ENCODE measurements around the gene ARL14.
"Not testable (repeated sequence)": the region's sequence is repeated elsewhere in the genome, so short reads cannot be mapped to it uniquely, and the experiment has no call there.

Gene ARL14

GRCh38 chr3:160677459-160677881 is 510 bp downstream of the ARL14 start:
- DNase-seq (ENCODE audit: low read depth) = no peak

- no peak for DNase-seq (ENCODE audit: low read depth)
These were observed 1.4 kb downstream of the ARL14 start for GRCh38 chr3:160678292-160678842.

- DNase-seq (ENCODE audit: low read depth) = no peak
These were observed 7.4 kb downstream of the ARL14 start for GRCh38 chr3:160684368-160684740.

- no peak for DNase-seq (ENCODE audit: low read depth)
These were observed 8.3 kb downstream of the ARL14 start for GRCh38 chr3:160685144-160685766.

GRCh38 chr3:160686955-160687535 is 10.1 kb downstream of the ARL14 start:
- DNase-seq (ENCODE audit: low read depth) = peak; percentile 5

GRCh38 chr3:160691151-160691550 is 14.2 kb downstream of the ARL14 start:
- DNase-seq (ENCODE audit: low read depth) = no peak

GRCh38 chr3:160691962-160692361 is 15.0 kb downstream of the ARL14 start:
- DNase-seq (ENCODE audit: low read depth) = no peak

GRCh38 chr3:160693191-160693590 is 16.2 kb downstream of the ARL14 start:
- DNase-seq (ENCODE audit: low read depth) = no peak

- no peak for DNase-seq (ENCODE audit: low read depth)
These were observed 17.4 kb downstream of the ARL14 start for GRCh38 chr3:160694345-160694744.

- DNase-seq (ENCODE audit: low read depth) = no peak
These were observed 18.0 kb downstream of the ARL14 start for GRCh38 chr3:160695003-160695402.

GRCh38 chr3:160695915-160696327 is 19.0 kb downstream of the ARL14 start:
- no peak for DNase-seq (ENCODE audit: low read depth)

GRCh38 chr3:160697637-160698380 is 20.8 kb downstream of the ARL14 start:
- no peak for DNase-seq (ENCODE audit: low read depth)

GRCh38 chr3:160698599-160699195 is 21.7 kb downstream of the ARL14 start:
- DNase-seq (ENCODE audit: low read depth) = no peak

GRCh38 chr3:160701490-160701889 is 24.5 kb downstream of the ARL14 start:
- no peak for DNase-seq (ENCODE audit: low read depth)

- no peak for DNase-seq (ENCODE audit: low read depth)
These were observed 25.3 kb downstream of the ARL14 start for GRCh38 chr3:160702290-160702689.

- no peak for DNase-seq (ENCODE audit: low read depth)
These were observed 27.0 kb downstream of the ARL14 start for GRCh38 chr3:160703974-160704373.

GRCh38 chr3:160707187-160707794 is 30.3 kb downstream of the ARL14 start:
- peak; percentile 57 for DNase-seq (ENCODE audit: low read depth)

- no peak for DNase-seq (ENCODE audit: low read depth)
These were observed 32.7 kb downstream of the ARL14 start for GRCh38 chr3:160709477-160710182.

- DNase-seq (ENCODE audit: low read depth) = not testable (repeated sequence)
These were observed 36.2 kb downstream of the ARL14 start for GRCh38 chr3:160713144-160713543.

GRCh38 chr3:160719710-160720109 is 42.8 kb downstream of the ARL14 start:
- no peak for DNase-seq (ENCODE audit: low read depth)

GRCh38 chr3:160720123-160720746 is 43.3 kb downstream of the ARL14 start:
- no peak for DNase-seq (ENCODE audit: low read depth)
